ENCODE data around the gene AFDN.

GRCh38 chr6:168001029-168001332 lies 174.3 kb downstream of the AFDN start:
- TF ChIP-seq CTCF (IDR thresholded peaks at IDR 0.05) (no peak), EP300 (IDR thresholded peaks at IDR 0.05) (no peak)
